ENCODE results near the gene RHBDL1.

DNA sequence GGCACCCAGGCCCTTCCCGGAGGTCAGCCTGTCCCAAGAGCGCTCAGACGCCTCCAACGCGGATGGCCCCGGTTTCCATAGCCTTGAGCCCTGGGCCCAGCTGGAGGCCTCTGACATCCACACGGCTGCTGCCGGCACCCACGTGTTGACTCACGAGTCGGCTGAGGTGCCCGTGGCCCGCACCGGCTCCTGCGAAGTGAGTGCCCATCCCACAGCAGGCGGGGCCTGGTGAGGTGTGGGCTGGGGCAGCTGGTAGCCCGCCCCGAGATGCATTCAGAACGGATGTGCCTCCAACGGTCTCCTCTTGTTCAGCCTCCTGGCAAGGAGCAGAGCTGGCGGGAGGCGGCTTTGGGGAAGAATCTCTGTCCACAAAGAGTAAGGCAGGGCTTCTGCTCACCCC lies 23.6 kb upstream of the RHBDL1 start:
- TF ChIP-seq, protein P1, sequence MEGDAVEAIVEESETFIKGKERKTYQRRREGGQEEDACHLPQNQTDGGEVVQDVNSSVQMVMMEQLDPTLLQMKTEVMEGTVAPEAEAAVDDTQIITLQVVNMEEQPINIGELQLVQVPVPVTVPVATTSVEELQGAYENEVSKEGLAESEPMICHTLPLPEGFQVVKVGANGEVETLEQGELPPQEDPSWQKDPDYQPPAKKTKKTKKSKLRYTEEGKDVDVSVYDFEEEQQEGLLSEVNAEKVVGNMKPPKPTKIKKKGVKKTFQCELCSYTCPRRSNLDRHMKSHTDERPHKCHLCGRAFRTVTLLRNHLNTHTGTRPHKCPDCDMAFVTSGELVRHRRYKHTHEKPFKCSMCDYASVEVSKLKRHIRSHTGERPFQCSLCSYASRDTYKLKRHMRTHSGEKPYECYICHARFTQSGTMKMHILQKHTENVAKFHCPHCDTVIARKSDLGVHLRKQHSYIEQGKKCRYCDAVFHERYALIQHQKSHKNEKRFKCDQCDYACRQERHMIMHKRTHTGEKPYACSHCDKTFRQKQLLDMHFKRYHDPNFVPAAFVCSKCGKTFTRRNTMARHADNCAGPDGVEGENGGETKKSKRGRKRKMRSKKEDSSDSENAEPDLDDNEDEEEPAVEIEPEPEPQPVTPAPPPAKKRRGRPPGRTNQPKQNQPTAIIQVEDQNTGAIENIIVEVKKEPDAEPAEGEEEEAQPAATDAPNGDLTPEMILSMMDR (IDR thresholded peaks at IDR 0.05; ENCODE audit: extremely low read depth in 1 of 2, insufficient read depth in 1 of 2, low read depth in 1 of 2, low read length in 2 of 2), result no peak
- TF ChIP-seq POLR2A (IDR thresholded peaks at IDR 0.05; ENCODE audit: low read depth, low read length) (no peak), MAX (IDR thresholded peaks at IDR 0.05; ENCODE audit: insufficient read depth, insufficient read length) (no peak), EZH2 (IDR thresholded peaks at IDR 0.05; ENCODE audit: borderline replicate concordance, low read depth, low read length, severe bottlenecking) (no peak)

Measured in endothelial cell of umbilical vein (primary cell).